Myometrial cell (primary cell): ENCODE data around the gene SERTM2. TPM values are rescaled to one million over a fixed set of nuclear protein-coding genes. Genes with fewer than 3 reads are reported as not detected.

Experiments used
- total RNA-seq: library from RNA; depleted of rRNA; stranded (reverse); fragments of >200 nt; gene quantifications from 2 replicates; pipeline ENCODE4 v1.2.3, GENCODE V29; 2015

SERTM2 gene
- total RNA-seq = 0.71 and 1.2 TPM in 2 replicates

DNA sequence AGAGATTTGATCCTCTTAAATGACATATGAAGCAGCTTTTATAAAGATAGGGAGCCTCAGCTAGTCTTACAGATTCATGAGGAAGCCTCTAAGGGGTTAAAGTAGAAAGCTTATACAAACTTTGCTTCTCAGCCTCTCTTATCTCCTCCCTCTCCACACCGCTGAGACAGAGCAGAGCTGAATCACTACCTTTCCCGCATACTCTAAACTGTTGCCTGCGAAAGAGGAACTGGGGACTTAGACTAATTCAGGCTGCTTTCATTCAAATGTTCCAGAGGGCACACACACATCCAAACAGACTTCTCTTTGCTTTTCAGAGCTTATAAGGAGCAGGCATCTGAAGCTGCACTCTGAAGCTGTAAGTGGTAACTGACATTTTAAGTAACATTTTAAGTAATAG lies at the start of gene SERTM2:
SERTM2 (plus strand) TSS at position 169 of the 400 bp plus-strand sequence. CDS start 7,213 bp downstream, outside the sequence.

Other genes with a start within 250 kb of the SERTM2 start
- gene CAPN6, start 241.2 kb upstream of the SERTM2 start, total RNA-seq = 0.18 TPM in 1 of 2 replicates, not detected in the other
- gene DCX, start 99.5 kb upstream of the SERTM2 start, total RNA-seq = not detected in 2 replicates
- 18.7 and 45.0 TPM in 2 replicates for gene ALG13, start 169.5 kb downstream of the SERTM2 start, total RNA-seq